Activated CD4-positive, alpha-beta T cell treated with anti-CD3 and anti-CD28 coated beads, Interleukin-10, Interleukin-2, amounts not matched to agents 100 ng/mL and 50 ng/mL, durations not matched to agents 16 hours and 8 hours (primary cell): ENCODE data around the gene SYT14.
"Not testable (repeated sequence)": the region's sequence is repeated elsewhere in the genome, so short reads cannot be mapped to it uniquely, and the experiment has no call there.

Experiments used
- DNase-seq: peaks from one replicate; pipeline ENCODE4 v3.0.0-alpha.2; 2020

SYT14 gene

DNA sequence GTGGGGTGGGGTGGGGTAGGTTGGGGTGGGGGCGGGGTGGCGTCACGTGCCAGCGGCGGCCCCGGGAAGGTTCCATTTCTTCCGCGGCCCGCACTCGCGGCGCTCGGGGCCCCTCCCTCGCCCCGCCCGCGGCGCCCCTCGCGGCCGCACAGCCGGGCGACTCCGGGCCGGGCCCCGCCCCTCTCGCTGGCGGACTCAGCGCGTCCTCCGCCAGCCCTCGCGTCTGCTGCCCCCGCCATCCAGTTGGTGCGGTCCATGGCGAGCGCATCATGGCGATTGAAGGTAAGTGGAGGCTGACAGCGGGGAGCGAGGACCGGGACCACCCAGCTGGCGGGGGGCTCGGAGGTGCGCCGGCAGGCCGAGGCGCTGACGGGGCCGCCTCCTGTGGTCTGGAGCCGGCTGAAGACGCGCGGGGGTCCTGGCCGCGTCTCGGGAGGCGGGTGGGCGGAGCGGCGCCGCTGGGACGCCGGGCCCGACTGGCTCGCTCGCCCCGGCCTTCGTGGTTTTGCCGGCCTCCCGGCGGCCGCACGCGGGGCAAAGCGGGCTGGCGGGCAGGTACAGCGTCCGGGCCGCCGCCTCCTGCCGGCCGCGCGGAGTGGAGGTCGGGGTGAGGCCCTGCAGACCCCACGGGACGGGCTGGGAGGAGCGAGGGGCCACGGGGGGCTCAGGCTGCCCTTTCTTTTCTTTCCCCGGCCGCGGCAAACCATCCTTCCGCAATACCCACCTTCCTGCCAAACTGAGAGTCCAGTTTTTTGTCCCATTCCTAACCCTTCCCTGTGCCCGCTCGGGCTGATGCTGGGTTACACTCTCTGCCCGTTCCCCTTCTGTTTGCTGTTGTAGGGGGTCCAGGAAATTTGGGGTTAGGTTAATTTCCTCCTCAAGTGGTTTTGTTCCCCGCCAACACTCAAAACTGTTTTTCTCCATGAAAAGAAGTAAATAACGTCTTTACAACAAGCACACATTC is at the start of gene SYT14:
Gene SYT14 (plus strand): TSS at position 222 of the 964 bp plus-strand sequence. CDS start 48 bp downstream, at position 270.
- DNase-seq, result no peak

DNA sequence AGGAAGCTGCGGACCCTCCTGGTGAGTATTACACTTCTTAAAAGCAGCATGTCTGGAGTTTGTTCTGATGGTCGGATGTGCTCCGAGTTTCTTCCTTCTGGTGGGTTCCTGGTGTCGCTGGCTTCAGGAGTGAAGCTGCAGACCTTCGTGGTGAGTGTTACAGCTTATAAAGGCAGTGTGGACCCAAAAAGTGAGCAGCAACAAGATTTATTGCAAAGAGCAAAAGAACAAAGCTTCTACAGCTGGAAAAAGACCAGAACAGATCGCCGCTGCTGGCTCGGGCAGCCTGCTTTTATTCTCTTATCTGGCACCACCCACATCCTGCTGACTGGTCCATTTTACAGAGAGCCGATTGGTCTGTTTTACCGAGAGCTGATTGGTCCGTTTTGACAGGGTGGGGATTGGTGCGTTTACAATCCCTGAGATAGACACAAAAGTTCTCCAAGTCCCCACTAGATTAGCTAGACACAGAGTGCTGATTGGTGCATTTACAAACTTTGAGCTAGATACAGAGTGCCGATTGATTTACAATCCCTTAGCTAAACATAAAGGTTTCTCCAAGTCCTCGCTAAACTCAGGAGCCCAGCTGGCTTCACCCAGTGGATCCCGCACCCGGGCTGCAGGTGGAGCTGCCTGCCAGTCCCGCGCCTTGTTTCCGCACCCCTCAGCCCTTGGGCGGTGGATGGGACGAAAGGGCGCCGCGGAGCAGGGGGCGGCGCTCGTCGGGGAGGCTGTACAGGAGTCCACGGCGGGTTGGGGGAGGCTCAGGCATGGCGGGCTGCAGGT is 49.5 kb upstream of the SYT14 start:
- DNase-seq, result not testable (repeated sequence)

DNA sequence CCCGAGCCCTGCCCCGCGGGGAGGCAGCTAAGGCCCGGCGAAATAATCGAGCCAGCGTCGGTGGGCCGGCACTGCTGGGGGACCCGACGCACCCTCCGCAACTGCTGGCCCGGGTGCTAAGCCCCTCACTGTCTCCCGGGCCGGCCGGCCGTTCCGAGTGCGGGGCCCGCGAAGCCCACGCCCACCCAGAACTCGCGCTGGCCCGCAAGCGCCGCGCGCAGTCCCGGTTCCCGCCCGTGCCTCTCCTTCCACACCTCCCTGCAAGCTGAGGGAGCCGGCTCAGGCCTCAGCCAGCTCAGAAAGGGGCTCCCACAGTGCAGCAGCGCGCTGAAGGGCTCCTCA is 49.0 kb upstream of the SYT14 start:
- DNase-seq, result no peak

DNA sequence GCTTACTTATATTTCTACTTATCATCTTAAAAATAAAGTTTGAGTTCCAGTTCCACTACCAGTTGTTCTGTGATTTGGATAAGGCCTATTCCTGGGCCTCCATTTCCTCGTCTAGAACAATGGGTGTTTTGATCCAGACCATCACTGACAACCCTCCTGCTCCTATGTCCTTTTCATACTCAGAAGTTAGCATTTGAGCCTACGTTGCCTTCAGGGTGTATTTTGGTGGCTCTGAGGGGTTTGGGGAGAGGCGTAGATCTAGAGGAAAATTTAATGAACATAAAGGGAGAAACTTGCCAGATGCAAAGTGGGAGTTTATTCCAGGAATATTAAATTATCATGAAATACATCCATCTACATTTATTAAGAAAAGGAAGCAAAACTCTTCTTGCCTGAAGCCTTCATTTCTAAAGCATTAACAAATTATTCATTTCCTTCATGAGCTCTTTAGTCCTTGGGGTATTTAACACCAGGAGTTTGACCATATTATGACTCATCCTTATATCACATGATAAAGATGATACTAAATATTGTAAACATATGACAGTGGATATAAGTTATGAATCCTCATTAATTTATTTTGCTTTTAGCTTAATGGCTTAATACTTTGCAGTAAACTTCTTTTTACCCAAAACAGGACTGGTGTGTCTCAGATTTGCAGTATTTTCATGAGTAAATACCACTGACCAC is 47.2 kb upstream of the SYT14 start:
- DNase-seq, result no peak

DNA sequence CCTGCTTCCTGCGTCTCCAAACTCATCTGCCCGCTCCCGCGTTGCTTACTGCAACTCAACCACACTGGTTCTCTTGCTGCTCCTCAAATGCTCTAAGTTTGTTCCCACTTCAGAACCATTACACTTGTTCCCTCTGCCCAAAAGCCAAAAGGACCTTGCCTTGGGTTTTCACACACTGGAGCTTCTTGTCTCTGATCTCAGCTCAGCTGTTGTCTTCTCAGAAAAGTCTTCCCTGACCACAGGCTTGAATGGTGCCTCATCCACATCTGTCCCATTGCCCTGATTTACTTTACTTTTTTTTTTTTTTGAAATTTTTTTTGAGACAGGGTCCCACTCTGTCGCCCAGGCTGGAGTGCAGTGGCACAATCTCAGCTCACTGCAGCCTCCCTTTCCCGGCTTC is 44.3 kb upstream of the SYT14 start:
- no peak for DNase-seq

DNA sequence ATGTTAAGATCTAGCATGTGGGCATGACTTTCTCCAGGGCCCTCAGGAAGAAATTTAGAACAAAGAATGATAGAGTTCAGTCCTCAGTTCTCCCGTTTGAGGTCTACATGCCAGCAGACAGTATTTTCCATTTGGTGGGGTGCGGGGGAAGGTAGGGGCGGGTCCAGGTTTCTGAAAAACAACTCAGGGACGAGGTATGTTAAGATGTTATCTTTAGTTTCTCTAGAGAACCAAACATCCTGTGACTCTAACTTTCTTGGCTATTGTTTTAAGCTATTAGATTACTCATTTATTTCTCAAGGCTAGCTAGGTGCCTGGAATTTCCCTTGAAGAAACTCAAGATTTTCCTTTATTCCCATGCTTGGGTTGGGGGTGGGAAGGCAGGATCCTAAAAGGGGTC is 42.3 kb upstream of the SYT14 start:
- DNase-seq, result no peak

DNA sequence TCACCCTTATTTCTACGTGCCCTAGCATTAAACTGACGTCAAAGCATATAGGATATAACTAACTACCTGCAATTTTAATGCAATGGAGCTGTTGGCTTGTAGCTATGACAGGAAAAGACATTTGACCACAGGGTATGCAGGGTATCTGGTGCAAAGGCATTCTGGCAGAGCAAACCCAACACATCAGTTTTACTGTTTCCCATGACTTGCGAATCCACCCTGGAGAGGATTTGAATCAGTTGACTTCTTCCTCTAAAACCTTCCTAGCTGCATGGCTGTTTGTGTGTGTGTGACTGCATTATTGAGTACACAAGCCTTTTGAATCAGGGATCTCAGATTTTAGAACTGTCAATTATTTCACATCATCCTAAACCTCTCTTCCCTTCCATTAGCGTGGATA is 41.7 kb upstream of the SYT14 start:
- no peak for DNase-seq

DNA sequence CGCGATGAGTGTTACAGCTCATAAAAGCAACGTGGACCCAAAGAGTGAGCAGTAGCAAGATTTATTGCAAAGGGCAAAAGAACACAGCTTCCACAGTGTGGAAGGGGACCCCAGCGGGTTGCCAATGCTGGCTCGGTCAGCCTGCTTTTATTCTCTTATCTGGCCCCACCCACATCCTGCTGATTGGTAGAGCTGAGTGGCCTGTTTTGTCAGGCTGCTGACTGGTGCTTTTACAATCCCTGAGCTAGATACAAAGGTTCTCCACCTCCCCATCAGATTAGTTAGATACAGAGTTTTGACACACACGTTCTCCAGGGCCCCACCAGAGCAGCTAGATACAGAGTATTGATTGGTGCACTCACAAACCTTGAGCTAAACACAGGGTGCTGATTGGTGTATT is 39.7 kb upstream of the SYT14 start:
- DNase-seq, result not testable (repeated sequence)

DNA sequence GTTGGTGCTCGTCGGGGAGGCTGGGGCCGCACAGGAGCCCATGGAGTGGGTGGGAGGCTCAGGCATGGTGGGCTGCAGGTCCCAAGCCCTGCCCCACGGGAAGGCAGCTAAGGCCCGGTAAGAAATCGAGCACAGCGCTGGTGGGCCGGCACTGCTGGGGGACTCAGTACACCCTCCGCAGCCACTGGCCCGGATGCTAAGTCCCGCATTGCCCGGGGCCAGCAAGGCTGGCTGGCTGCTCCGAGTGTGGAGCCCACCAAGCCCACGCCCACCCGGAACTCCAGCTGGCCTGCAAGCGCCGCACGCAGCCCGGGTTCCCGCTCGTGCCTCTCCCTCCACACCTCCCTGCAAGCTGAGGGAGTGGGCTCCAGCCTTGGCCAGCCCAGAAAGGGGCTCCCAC is 39.2 kb upstream of the SYT14 start:
- DNase-seq, result not testable (repeated sequence)

DNA sequence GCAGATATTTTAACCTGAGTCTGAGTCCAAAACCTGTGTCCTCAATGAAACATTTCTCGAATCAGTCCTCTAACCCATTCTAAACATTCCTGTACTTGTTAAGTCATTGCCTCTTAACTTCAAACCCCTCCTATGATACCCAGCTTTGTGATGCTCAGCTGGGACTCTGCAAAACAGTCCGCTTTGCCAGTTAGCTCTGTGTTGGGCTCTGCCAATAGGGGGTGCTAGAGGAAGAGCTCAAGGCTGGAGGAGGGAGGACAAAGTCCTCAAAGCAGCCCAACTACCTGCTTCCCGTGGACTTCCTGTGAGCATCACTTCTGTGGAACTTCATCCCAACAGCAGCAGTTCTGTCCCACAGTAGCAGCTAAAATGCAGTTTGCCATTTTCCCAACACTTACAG is 38.1 kb upstream of the SYT14 start:
- peak; percentile 48 for DNase-seq

DNA sequence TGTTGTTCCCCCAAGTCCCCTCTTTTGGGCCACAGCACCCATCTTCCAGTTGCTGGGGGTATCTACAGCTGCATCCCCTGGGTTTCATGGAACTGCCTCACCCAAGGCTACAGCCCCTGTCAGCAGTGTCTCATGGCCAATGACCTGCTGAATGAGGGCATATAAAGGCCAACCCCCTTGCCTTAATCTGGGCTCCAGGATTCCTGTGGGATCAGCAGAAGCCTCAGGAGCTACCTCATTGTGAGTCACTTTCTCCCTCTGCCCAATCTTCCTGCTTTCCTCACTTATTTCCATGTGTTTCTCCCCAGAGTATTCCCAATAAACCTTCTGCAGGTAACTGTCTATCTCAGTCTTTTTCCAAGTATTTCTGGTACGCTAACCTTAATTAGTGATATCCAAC is 37.3 kb upstream of the SYT14 start:
- no peak for DNase-seq

DNA sequence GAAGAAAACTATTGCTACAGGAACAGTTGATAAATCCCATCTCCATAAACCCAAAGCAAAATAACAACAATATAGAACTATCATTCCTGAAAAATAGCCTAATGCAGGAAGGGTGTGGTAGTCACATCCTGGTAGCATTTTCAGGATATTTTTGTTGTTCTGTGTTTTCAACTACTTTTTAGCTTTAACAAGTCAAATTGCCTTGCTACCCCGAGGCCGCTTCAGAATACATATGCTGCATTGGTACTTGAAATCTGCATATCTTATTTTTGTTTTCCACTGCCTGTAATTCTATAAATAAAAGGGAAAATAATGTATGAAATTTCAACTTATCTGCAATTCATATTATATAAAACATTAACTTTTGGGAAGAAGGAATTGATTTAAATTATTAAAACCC is 36.8 kb upstream of the SYT14 start:
- DNase-seq, result no peak

DNA sequence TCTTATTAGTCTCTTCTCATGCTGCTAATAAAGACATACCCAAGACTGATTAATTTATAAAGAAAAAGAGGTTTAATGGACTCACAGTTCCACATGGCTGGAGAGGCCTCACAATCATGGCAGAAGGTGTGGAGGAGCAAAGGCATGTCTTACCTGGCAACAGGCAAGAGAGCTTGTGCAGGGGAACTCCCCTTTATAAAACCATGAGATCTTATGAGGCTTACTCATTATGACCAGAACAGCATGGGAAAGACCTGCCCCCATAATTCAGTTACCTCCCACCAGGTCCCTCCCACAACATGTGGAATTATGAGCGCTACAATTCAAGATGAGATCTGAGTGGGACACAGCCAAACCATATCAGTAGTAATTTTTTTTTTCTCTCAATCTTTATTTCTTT is 33.2 kb upstream of the SYT14 start:
- not testable (repeated sequence) for DNase-seq

DNA sequence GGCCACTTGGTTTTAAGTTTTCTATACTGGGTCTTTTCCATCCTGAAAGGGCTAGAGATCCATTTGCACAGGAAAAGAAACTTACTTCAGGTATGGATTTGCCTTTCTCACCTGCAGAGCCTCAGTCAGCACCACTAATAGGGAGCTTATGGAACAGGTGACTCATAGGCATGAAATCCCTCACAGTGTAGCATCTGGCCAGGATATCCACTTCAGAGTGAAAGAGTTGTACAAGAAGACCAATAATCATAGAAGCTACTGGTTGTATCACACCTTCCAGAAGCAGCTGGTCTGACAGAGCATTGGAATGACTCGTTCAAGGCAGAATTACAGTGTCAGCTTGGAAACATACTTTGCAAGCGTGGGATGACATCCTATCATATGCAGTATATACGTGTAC is 26.3 kb upstream of the SYT14 start:
- DNase-seq, result no peak

DNA sequence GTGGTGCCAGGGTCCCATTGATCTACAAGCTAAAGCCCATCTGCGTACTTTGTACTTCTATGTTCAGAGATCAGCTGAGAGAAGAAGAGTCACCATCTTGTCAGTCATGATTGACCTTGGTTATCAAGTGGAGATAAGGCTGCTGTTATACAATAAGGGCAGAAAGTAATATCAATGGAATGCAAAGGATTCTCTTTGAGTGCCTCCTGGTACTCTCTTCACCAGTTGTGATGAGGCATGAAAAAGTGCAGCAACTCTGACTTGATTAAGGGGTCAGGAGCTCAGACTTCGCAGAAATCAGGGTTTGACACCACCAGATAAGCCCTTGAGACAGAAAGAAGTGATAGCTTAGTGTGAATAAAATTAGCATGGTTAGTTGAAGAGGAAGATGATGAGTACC is 25.7 kb upstream of the SYT14 start:
- DNase-seq, result no peak

DNA sequence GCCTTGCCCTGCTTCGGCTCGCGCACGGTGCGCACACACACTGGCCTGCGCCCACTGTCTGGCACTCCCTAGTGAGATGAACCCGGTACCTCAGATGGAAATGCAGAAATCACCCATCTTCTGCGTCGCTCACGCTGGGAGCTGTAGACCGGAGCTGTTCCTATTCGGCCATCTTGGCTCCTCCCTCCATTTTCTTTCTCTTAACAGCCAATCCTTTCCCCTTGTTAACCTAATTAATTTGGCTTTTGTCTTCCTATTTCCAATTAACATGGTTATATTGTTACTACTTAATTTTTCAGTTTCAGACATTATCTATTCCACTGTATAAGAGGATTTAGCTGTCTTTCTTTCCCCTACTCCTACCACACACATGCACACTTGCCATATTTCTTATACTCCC is 18.4 kb upstream of the SYT14 start:
- DNase-seq, result not testable (repeated sequence)

DNA sequence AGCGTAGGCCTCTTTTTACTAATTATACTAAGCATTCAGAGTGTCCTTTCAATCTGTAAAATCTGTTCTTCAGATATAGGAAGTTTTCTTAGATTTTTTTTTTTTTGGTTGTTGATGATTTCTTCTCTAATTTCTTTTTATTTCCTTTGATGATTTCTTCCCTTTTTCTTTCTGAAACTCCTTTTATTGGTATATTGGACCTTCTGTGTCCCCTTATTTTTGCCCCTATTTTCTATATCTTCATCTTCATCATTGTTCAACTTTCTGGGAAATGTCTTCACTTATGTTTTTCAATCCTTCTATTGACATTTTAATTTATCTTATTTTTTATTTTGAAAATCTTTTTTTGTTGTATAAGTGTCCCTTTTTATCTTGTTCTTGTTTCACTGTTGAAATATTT is 17.2 kb upstream of the SYT14 start:
- no peak for DNase-seq

DNA sequence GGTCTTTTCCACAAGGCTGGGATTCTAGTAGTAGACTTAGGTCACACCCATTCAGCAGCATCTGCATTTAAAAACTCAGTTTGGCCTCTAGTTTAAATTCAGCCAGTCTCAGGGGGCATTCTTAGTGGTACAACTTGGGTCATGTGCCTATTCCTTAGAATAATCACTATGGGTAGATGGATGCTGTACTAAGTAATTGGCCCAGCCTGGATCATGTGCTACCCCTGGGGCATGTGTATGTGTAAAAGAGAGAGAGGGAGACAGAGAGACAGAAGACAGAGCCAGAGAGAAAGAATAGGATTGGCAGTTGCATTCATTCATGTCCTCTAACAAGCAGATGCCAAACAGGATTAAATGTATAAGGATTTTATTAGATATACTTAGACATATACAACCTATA is 13.6 kb upstream of the SYT14 start:
- no peak for DNase-seq

DNA sequence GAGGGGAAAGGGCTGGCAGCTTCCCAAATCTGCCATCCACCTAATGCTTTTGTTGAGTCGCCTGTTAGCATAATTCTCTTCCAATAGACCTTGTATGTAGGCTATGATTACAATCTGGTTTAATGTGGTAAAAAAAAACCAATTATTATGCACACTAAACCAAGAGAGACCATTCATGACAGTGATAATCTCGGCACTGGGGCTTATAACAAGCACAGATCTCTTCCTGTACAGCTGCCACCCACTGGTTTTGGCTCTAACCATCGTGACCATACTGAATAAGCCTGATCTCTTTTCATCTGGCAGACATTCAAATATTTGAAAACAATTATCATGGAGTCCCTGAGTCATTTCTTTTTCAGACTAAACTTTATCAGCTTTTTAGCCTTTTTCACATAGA is 12.0 kb upstream of the SYT14 start:
- no peak for DNase-seq

DNA sequence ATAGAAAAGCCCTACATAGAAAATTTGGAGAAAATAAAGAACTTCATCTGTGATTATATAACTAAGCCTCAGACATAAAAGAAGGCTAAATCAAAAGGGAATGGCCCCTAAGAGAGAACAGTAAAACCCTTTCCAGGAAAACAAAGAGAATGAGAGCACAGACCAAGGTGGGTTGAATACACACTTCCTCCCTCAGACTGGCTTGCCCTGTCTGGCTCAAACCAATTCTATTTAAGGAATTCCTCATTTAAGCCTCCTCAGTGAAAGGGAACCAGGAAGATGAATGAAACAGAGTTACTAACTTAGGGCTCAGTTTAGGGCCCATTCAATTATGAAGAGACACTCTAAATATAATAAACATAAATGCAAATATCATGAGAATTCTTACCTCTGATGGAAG is 10.6 kb upstream of the SYT14 start:
- DNase-seq, result no peak

DNA sequence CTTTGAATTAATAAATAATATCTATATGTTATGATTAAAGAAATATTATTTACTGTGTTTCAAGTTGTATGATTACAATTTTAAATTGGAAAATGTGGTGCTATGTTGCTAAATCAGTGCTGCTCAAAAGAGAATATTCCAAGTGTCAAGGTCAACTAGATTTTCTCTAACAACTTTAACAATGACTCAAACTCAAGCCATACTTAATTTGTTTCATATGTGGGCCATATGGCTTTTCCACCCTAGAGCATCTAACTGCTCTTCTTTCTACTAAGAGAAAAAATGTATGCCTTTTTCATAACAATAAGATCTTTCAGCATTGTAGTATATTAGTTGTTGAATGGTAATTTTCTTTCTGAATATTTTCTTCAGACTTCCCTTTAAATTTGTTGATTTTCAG is 8.3 kb upstream of the SYT14 start:
- DNase-seq, result no peak

DNA sequence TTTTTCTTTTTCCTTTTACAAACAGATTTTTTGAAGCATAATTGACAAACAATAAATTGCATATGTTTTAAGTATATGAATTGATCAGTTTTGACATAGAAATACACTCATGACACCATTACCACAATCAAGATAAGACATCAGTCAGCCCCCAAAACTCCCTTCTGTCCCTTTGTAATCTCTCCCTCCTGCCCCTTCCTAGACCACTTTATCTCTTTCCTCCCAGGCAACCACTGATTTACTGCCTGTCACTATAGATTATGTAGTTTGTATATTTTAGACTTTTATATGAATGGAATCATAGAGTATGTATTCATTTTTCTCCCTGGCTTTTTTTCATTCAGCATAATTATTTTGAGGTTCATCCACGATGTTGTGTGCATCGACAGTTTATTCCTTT is 6.9 kb upstream of the SYT14 start:
- DNase-seq, result no peak

DNA sequence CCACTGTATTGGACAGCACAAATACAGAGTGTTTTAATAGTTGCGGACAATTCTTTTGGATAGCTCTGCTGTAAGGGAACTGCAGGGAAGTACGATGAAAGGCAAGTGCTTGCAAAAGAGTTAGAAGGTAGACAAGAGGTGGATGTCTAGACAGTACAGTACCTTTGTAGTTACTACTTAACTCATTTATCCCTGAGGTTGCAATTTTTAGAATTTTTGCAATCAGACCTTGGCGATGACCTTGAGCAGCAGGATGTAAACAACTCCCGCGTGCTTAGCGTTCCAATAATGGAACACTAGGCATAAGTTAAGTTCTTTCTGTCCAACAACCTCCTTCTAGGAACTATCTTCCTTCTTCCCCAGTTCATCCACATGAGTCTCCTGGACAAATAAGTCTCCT is 1.9 kb upstream of the SYT14 start:
- no peak for DNase-seq

DNA sequence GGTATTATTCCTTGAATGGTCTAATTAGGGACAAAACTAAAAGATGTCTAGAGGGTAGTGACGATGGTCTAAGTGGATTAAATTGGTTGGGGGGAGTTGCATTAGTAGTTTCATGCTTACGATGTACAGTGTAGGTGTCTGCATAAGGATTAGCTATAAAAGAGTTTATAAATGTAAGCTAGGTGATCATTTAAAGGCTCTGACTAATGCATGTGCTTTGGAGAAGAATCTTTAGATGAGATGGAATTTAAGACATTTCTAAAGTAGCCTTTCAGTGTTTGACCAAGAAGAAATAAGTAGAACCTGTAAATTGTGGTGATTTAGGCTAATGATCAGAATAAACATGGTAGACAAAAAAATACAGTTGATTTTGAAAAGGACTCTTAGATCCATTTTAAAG is 7.4 kb downstream of the SYT14 start:
- DNase-seq, result no peak
